HG02678 (cell line): ENCODE data around the gene RAD51D.
A peak's percentile ranks its signal among the peaks of the same experiment; 100 is the strongest.
"Not testable (repeated sequence)": the region's sequence is repeated elsewhere in the genome, so short reads cannot be mapped to it uniquely, and the experiment has no call there.

ENCODE experiments used
- ATAC-seq: cut with Tn5 transposase; IDR thresholded peaks from one replicate; pipeline ENCODE4 v1.9.1; 2021; ENCODE audit warnings: mild to moderate bottlenecking, moderate library complexity; ENCODE audit not compliant: unreplicated experiment

RAD51D gene

DNA sequence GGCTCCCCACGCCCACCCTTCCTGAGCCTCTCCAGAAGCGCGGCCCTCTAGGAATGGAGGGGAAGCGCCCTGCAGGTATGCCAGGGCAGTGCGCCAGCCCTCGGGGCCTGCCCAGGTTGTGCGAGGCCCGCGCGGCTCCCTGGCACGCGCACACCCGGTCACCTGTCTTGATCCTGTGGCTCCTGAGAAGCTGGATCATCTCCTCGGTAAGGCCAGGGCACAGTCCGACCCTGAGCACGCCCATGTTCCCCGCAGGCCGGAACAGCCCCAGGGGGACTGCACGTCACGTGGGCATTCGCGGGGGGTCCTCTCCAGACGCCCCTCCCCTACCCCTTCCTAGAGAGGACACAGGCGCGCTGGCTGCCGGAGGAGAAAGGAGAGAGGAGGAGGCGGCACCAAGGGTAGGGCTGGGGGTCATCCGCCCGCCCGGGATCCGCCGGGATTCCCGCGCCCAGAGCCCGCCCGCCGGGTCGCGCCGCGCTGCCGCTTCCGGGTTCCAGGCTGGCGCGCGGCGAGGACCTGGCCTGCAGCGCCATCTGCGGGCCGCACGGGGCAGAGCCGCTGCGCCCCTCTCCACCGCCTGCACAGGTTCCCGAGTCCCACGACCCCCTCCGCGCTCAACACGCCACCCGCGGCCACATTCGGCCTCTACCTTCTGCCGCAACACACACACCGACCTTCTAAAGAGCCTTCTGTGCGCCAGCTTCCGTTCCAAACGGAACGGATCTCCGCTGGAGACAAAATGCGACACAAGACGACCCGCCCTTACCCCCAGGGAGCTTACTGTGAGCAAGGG, at the start of gene RAD51D:
Gene RAD51D, minus strand, starts transcription at position 491 of the 796 bp plus-strand sequence. Its CDS starts 247 bp downstream, at position 244.
- ATAC-seq, result peak; percentile 82

DNA sequence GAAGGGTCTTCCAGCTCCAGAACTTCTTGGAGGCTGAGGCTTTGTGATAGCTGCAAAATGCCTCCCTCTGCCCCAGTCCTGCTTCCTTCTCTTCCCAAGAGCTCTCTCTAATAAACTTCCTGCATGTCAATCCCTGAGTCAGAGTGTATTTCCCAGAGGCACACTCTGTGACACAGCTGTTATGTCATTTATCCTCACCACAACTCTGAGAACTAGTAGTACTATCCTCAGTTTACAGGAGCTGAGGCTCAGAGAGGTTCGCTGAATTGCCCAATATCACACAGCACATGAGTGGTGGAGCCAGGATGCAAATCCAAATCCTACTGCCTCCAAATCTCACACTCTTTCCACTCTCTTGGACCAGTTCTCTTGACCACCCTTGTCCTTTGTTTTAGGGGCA, 48.0 kb upstream of the RAD51D start:
- no peak for ATAC-seq

GRCh38 chr17:35167046-35167445, 47.4 kb upstream of the RAD51D start:
- ATAC-seq, result no peak

DNA sequence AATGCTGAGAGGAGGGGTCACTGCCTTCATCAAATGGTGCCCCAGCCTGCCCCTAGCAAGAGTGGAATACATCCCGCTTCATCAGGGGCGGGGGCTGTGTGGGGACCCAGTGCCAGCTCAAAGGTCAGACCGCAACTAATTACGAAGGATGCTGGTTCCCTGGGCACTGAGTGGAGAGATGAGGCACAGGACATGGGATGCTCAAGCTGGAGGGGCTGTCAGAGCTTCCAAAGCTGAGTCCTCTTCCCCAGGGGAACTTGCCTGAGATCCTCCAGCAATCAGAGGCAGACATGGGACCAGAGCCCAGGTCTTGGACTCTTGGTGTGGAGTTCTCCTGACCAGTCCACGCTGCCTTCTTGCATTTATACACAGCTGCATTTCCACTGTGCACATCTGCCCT, 46.9 kb upstream of the RAD51D start:
- ATAC-seq, result no peak

DNA sequence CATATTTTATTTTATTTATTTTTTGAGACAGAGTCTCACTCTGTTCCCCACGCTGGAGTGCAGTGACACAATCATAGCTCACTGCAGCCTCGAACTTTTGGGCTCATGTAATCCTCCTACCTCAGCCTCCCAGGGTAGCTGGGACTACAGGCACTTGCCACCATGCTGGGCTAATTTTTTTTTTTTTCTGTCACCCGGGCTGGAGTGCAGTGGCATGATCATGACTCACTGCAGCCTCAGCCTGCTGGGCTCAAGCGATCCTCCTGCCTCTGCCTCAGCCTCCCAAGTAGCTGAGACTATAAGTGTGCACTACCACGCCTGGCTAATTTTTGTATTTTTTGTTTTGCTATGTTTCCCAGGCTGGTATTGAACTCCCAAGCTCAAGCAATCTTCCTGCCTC, 45.1 kb upstream of the RAD51D start:
- no peak for ATAC-seq

DNA sequence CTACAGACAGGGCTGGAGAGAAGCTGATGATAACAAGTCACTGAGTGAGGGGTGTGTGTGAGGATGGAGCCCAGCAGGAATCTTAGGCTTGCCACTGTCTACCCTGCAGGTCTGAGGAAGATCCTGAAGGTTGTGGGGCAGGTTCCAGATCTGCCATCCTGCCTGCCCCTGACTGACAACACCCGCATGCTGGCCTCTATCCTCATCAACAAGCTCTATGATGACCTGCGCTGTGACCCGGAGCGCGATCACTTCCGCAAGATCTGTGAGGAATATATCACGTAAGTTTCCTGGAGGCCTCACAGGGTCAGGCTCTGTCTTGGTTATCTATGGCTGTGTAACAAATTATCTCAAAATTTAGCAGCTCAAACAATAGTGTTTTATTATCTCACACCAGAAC, 44.2 kb upstream of the RAD51D start:
- no peak for ATAC-seq

GRCh38 chr17:35162755-35163154, 43.1 kb upstream of the RAD51D start:
- no peak for ATAC-seq

DNA sequence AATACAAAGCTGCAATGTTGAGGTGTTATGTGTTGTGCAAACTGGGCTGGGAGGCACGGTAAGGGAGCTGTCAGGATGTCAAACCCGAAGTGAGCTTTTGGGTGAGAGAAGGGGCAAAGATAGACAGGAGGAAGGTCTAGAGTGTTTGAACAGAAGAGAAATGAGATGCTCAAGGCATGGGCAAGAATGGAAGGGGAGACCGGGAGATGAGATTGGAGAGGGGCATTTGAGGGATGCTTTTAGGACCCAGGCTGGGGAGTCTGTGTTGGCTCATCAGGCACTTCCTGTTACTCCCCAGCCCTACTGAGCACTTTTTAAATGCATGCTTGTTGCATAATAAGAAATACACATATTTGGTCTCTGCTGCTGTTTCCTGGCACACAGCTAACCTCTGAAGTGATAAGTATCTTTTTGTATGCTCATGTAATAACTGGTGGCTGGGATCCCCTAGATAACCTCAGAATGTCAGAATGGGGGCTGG, 41.7 kb upstream of the RAD51D start:
- no peak for ATAC-seq

- no peak for ATAC-seq
These were observed 40.9 kb upstream of the RAD51D start for GRCh38 chr17:35160354-35161201.

GRCh38 chr17:35159940-35160339, 40.3 kb upstream of the RAD51D start:
- ATAC-seq, result no peak

- ATAC-seq, result no peak
These were observed 35.6 kb upstream of the RAD51D start for GRCh38 chr17:35155246-35155645.

GRCh38 chr17:35154196-35155165, 34.8 kb upstream of the RAD51D start:
- ATAC-seq, result no peak

- ATAC-seq, result no peak
These were observed 32.9 kb upstream of the RAD51D start for GRCh38 chr17:35152421-35153140.

- ATAC-seq, result not testable (repeated sequence)
These were observed 31.4 kb upstream of the RAD51D start for GRCh38 chr17:35151080-35151479.

DNA sequence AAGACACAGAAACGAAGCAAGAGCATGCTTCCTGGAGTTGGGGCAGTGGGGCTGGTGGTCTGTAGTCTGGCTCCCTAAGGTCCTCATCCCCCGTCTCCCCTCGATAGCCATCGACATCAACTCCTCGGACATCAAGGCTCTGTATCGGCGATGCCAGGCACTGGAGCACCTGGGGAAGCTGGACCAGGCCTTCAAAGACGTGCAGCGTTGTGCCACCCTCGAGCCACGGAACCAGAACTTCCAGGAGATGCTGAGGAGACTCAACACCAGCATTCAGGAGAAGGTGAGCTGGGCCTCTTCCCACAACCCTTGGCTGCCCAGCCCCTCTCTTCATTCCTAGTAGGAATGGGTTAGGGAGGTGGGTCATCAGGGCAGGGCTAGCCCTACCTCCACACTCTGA, 30.3 kb upstream of the RAD51D start:
- ATAC-seq, result no peak

DNA sequence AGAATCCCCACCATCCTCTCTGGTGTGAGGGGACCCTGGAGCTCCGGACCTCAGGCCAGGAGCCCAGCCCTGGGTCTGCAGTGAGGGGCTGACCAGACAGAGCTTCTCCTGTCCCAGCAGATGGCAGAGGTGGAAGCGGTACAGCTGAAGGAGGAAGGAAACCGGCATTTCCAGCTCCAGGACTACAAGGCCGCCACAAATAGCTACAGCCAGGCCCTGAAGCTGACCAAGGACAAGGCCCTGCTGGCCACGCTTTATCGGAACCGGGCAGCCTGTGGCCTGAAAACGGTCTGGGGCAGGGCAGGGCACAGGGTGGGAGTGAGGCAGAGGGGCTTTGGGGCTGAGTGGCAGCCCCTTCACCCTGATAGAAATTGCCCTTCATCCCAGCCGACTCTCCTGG, 28.5 kb upstream of the RAD51D start:
- ATAC-seq, result no peak

DNA sequence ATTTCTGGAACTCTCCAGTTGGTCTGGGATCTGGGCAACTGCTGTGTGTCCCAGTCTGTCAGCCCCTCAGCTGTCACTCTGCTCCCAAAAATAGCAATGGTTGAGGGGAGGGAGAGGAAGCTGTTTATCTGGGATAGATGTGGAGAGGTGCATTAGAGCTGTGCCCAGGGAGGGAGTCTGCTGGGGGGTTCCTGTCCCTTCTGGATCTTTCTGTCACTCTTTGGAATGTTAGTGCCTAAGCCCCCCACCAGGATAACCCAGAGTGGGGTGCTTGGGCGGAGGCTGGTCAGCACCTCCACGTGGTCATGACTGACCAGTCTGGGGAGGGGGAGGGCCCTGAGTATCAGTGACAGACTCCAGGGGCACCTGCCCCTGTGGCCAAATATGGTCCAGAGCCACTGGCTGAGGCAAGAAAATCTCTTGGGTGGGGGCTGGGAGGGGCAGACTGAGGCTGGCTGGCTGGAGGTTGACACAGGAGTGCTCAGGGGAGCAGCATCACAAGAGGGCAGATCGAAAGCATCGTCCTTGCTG, 27.8 kb upstream of the RAD51D start, which contains the start of gene UNC45B:
Gene UNC45B, plus strand, starts transcription at position 443 of the 531 bp plus-strand sequence. CDS start 447 bp downstream, outside the sequence.
- ATAC-seq, result no peak

DNA sequence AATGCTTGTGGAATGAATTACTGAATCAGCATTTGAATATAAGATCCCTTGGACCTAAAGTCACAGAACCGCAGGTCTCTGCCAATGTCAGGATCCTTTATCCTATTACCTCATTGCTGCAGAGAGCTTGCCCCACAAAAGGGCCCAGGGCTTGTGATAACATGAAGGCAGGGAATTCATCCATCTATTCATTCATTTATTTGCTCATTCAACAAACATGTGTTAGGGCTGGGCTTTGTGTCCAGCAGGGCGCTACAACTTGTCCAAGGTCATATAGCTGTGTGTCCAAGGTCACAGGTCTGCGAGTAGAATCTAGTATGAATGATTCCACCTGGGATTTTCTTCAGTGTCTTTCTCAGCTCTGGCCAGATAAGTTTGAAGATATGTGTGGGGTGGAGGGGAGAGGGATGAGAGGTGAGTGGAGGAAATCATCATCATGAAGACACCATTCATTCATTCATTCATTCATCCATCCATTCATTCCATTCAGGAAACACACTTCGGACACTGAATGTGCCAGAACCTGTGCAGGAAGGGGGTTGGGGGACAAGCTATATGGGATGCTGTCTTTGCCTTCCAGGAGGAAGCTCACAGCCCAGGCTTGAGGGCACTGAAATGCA, 26.7 kb upstream of the RAD51D start:
- ATAC-seq, result no peak

- no peak for ATAC-seq
These were observed 25.2 kb upstream of the RAD51D start for GRCh38 chr17:35144840-35145239.
